ENCODE measurements around the gene SCAF4. TPM values are rescaled to one million over a fixed set of nuclear protein-coding genes. Genes with fewer than 3 reads are reported as not detected.

SCAF4 gene
- total and polyA plus RNA-seq, 2 donors (not counting 3 experiments of a cell fraction or from before 2014, with no cell fraction given) = 12.2 to 41.2 TPM

DNA sequence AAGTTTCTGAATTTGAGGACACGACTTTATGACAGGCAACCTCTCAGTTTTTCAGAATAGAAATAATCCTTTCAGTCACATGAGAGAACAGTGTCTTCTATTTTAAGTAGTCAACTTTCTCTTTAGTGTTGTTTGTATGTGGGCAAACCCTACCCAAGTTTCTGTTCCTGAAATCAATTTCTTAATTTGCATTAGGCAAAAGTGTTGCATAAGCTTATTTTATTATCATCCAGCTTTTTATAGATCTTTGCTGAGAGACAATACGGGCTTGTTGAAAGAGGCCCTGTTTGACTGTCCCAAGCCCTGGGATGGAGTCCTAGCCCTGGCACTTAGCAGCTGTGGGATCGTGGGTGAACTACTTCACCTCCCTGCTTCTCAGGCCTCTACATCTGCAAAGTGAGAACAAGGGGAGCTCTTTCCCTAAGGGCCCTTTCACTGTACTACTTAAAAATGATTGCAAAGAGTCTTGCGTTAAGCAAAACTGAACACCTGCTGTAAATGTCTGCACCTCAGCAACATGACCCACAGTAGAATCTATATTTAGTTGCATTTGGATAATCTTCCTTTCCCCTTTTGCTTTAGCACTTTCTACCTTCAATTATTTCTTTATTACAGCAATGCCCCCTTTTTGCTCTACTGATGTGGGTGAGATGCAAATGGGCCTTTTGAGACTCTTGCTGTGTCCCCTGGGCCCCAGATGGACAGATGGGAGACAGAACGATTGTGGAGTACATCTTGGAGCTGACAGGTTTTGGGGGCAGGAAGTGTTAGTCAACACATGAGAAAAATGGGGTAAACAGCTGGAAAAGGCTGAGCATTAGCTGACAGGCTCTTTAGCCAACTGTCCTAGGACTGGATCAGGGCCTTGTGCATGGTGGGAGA lies 41.0 kb upstream of the SCAF4 start:
- intact Hi-C loops (cut with micrococcal nuclease) = no loop called here
- Histone ChIP-seq H3K36me3 (ENCODE audit: control insufficient read depth in 2 of 2, extremely low read depth in 1 of 2, insufficient read depth in 2 of 2, low read length in 2 of 2) (no peaks in the 10 kb centered on the region), H3K9me1 (replicated peaks; ENCODE audit: control insufficient read depth, extremely low read depth, insufficient read depth, low read length) (no peaks in the 10 kb centered on the region), H3K79me2 (ENCODE audit: control insufficient read depth, insufficient read depth, low read length) (no peaks in the 10 kb centered on the region), H3K27ac (ENCODE audit: insufficient read depth, low read depth, low read length) (no peak overlapping the region), H3K4me2 (ENCODE audit: insufficient read depth, low read length) (no peak overlapping the region), H2AFZ (ENCODE audit: low read depth, low read length) (no peak overlapping the region), H4K20me1 (replicated peaks; ENCODE audit: control insufficient read depth, extremely low read depth, insufficient read depth, low read length) (no peaks in the 10 kb centered on the region), H3K27me3 (ENCODE audit: control insufficient read depth in 2 of 2, insufficient read depth in 2 of 2, low read length in 2 of 2) (no peaks in the 10 kb centered on the region), H3K9ac (replicated peaks; ENCODE audit: extremely low read depth, insufficient read depth, low read length) (no peak overlapping the region), H3K4me3 (replicated peaks in 1 of 3; ENCODE audit: insufficient read depth in 1 of 3, low read depth in 1 of 3, low read length in 3 of 3) (no peak overlapping the region), H3K9me3 (replicated peaks; ENCODE audit: control insufficient read depth, insufficient read depth, low read length) (no peaks in the 10 kb centered on the region), H3K4me1 (ENCODE audit: control insufficient read depth, extremely low read depth, insufficient read depth, low read length) (no peaks in the 10 kb centered on the region)
- CTCF ChIA-PET = interaction anchor here (1.0 to 3.0 kb wide), 2 partner anchors 13 kb away, joined by 5 to 10 read pairs; no protein-coding TSS in a partner anchor
- dilution Hi-C loops (cut with MboI; ENCODE audit: extremely low pct_ligation_motif_present, low sequenced_read_pairs) = no loop called here
- TF ChIP-seq, protein P1, sequence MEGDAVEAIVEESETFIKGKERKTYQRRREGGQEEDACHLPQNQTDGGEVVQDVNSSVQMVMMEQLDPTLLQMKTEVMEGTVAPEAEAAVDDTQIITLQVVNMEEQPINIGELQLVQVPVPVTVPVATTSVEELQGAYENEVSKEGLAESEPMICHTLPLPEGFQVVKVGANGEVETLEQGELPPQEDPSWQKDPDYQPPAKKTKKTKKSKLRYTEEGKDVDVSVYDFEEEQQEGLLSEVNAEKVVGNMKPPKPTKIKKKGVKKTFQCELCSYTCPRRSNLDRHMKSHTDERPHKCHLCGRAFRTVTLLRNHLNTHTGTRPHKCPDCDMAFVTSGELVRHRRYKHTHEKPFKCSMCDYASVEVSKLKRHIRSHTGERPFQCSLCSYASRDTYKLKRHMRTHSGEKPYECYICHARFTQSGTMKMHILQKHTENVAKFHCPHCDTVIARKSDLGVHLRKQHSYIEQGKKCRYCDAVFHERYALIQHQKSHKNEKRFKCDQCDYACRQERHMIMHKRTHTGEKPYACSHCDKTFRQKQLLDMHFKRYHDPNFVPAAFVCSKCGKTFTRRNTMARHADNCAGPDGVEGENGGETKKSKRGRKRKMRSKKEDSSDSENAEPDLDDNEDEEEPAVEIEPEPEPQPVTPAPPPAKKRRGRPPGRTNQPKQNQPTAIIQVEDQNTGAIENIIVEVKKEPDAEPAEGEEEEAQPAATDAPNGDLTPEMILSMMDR (IDR thresholded peaks at IDR 0.05; ENCODE audit: extremely low read depth in 1 of 2, insufficient read depth in 1 of 2, low read depth in 1 of 2, low read length in 2 of 2) = no peak
- TF ChIP-seq FOS (IDR thresholded peaks at IDR 0.05; ENCODE audit: borderline replicate concordance, insufficient read depth, low read length) (no peak), POLR2A (IDR thresholded peaks at IDR 0.05; ENCODE audit: low read depth, low read length) (no peak), POLR2AphosphoS5 (IDR thresholded peaks at IDR 0.05; ENCODE audit: insufficient read depth, low read depth, low read length) (no peak), MYC (IDR thresholded peaks at IDR 0.05; ENCODE audit: low read depth, low read length) (no peak), GATA2 (IDR thresholded peaks at IDR 0.05; ENCODE audit: insufficient read depth, insufficient read length, low read depth, low read length) (no peak), JUN (IDR thresholded peaks at IDR 0.05; ENCODE audit: borderline replicate concordance, insufficient read depth, insufficient read length, low read depth) (no peak), EZH2 (IDR thresholded peaks at IDR 0.05; ENCODE audit: borderline replicate concordance, low read depth, low read length, severe bottlenecking) (no peak), MAX (IDR thresholded peaks at IDR 0.05; ENCODE audit: insufficient read depth, insufficient read length) (no peak)
- FAIRE-seq (no peak), DNase-seq (ENCODE audit: low read depth, low spot score) (no peak)
- no TSS peak for BruUV-seq (replicated peaks)
- POLR2A ChIA-PET = no interaction called here

Measured in endothelial cell of umbilical vein (primary cell).